Activated T-cell treated with anti-CD3 and anti-CD28 coated beads, Interleukin-2, amount 50 U/mL, for 72 hours (primary cell): ENCODE results near the gene VKORC1L1. TPM values are rescaled to one million over a fixed set of nuclear protein-coding genes. Genes with fewer than 3 reads are reported as not detected.
"Not testable (repeated sequence)": the region's sequence is repeated elsewhere in the genome, so short reads cannot be mapped to it uniquely, and the experiment has no call there.

Source experiments
- ATAC-seq, 2 donors: fragments of 150-1000 bp; cut with Tn5 transposase; replicated peaks in 1 of 2; 2 replicates each; pipeline ENCODE4 v1.10.0; 2021; ENCODE audit warnings: moderate library complexity in 2 of 2, mild to moderate bottlenecking in 1 of 2
- DNase-seq, 2 donors: peaks; one replicate each; pipeline ENCODE4 v3.0.0; 2021 to 2022; ENCODE audit warnings: mixed read lengths in 1 of 2
- H3K27ac Mint-ChIP-seq: one replicate; pipeline ENCODE4 v1.8.0; 2022; ENCODE audit warnings: mild to moderate bottlenecking, moderate library complexity, mixed read lengths
- H3K27me3 Mint-ChIP-seq: one replicate; pipeline ENCODE4 v1.8.0; 2022; ENCODE audit warnings: low read depth, mixed read lengths
- H3K36me3 Mint-ChIP-seq, 2 donors: one replicate each; pipeline ENCODE4 v1.8.0; 2022; ENCODE audit warnings: mixed read lengths in 2 of 2, mild to moderate bottlenecking in 1 of 2; ENCODE audit not compliant: insufficient read depth in 2 of 2
- H3K4me1 Mint-ChIP-seq: one replicate; pipeline ENCODE4 v1.8.0; 2022; ENCODE audit warnings: low read depth, mixed read lengths
- H3K4me3 Mint-ChIP-seq, 2 donors: one replicate each; pipeline ENCODE4 v1.8.0; 2022; ENCODE audit warnings: mild to moderate bottlenecking in 2 of 2, mixed read lengths in 2 of 2, moderate library complexity in 2 of 2
- H3K9me3 Mint-ChIP-seq, 2 donors: one replicate each; pipeline ENCODE4 v1.8.0; 2022; ENCODE audit warnings: mixed read lengths in 2 of 2
- total RNA-seq, 2 donors: library from RNA; stranded (reverse); gene quantifications; one replicate each; pipeline ENCODE4 v1.2.3, GENCODE V29; 2022

Gene VKORC1L1
- total RNA-seq, 2 donors from 2014 or later: 13.1 to 14.1 TPM

DNA sequence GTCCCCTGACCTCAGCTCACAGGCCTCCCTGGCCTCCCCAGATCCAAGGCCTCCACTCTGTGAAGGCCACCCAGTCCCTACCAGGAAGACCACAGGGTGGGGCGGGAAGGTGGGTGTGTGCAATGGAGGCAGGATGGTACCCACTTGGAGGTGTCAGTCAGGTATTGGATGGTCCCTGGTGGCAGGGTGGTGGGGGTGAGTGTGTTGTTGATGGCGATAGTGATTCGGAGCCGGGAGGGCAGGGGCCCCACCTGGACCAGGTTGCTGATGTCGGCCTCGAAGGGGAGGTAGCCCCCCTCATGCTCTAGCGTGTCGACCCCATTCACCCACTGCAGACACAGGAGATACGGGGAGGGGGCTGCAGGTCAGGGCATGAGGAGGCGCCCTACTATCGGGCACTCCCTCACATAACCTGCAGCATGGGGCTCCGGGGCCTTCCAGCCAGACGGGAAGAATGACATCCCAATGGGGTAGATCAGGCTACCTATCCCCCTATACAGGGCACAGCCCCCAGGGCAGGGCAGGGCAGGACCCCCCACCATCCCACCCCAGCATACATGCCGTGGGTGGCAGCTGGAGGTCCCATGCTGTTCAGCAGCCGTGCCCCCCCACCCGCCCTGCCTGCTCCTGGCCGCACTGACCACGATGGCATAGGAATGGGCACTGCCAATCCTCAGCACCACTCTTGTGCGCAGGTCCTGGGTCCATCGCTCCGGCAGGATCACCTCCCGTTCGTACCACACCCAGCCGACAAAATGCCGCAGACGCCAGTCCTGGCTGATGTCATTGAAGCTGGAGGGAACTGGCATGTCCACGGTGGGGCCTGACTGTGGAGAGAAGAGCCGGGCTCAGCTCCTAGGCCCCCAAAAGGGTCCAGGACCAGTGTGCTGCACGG lies 107.0 kb downstream of the VKORC1L1 start:
- Mint-ChIP-seq H3K4me3 (peak overlapping the region in 1 of 2 donors; percentile 85), H3K27ac (no peak overlapping the region), H3K27me3 (no peaks in the 10 kb centered on the region), H3K4me1 (peaks cover 10% of the 10 kb centered on the region), H3K36me3 (peaks cover 1 to 2% of the 10 kb centered on the region in 2 donors), H3K9me3 (no peaks in the 10 kb centered on the region)
- ATAC-seq: no peak
- no peak for DNase-seq

DNA sequence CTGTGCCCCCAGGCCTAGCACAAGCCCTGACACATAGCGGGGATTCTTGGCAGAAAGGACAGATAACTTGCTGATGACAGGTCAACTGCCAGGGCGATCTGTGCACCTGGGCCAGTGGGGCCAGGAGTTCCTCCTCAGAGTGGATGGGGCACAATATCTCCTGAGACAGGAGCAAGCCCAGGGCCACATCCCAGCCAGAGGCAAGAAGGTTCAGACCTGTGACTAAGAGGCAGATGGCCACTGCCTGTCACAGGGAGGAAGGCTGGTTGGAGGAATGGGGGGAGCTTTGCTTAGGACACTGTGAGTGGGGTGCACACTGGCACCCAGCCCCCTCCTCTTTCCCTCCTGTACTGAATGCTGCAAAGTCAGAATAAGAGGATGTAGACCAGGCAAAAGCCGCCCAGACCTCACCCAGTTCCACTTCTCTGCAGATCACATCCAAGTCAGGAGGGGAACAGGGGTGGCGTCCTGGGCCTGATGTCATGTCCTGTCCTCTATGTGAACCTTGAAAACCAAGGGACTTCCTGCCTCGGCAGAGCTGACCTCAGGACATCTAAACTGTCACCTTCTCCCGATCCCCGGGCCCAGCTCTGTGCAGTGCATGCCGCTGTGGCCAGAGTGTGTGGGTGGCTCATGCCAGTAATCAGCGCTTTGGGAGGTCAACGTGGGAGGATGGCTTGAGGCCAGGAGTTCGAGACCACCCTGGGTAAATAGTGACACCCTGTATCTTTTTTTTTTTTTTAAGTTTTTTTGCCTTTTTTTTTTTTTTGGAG lies 107.8 kb downstream of the VKORC1L1 start:
- Mint-ChIP-seq H3K4me1 (peaks cover 10% of the 10 kb centered on the region), H3K4me3 (peak overlapping the region; percentile 85), H3K9me3 (no peaks in the 10 kb centered on the region), H3K36me3 (peaks cover 1 to 2% of the 10 kb centered on the region in 2 donors), H3K27me3 (no peaks in the 10 kb centered on the region), H3K27ac (peak overlapping the region; percentile 70)
- DNase-seq: peak; percentile 49 to 67
- ATAC-seq: peak; percentile 54 to 79

- H3K9me3 Mint-ChIP-seq: no peaks in the 10 kb centered on the region
- peak; percentile 93 to 94 for ATAC-seq
These were observed 109.3 kb downstream of the VKORC1L1 start, which contains the start of gene GUSB for GRCh38 chr7:65981965-65982792. TSS of gene GUSB (minus strand) at chr7:65982213. CDS start at chr7:65982183, 30 bp downstream.

GRCh38 chr7:65983965-65984658 lies 111.2 kb downstream of the VKORC1L1 start:
- H3K9me3 Mint-ChIP-seq: no peaks in the 10 kb centered on the region
- H3K27me3 Mint-ChIP-seq: no peaks in the 10 kb centered on the region
- ATAC-seq (no peak), DNase-seq (no peak)
- H3K4me3 Mint-ChIP-seq: no peak overlapping the region
- H3K4me1 Mint-ChIP-seq: peaks cover 10% of the 10 kb centered on the region
- no peaks in the 10 kb centered on the region for H3K36me3 Mint-ChIP-seq
- no peak overlapping the region for H3K27ac Mint-ChIP-seq

More at GRCh38 chr7:65981965-65982792, 109.3 kb downstream of the VKORC1L1 start, which contains the start of gene GUSB:
- Mint-ChIP-seq H3K36me3 (no peaks in the 10 kb centered on the region), H3K4me3 (peak within 1 kb of the TSS; percentile 85), H3K4me1 (peaks cover 10% of the 10 kb centered on the region), H3K27ac (peak within 1 kb of the TSS; percentile 70), H3K27me3 (no peaks in the 10 kb centered on the region)
- DNase-seq: peak; percentile 94

GRCh38 chr7:65988084-65988483 lies 115.2 kb downstream of the VKORC1L1 start:
- no peaks in the 10 kb centered on the region for H3K4me1 Mint-ChIP-seq
- H3K4me3 Mint-ChIP-seq: no peak overlapping the region
- no peak overlapping the region for H3K27ac Mint-ChIP-seq
- ATAC-seq (no peak), DNase-seq (no peak)
- no peaks in the 10 kb centered on the region for H3K9me3 Mint-ChIP-seq
- no peaks in the 10 kb centered on the region for H3K27me3 Mint-ChIP-seq
- no peaks in the 10 kb centered on the region for H3K36me3 Mint-ChIP-seq

- ATAC-seq, H3K27me3 Mint-ChIP-seq, H3K27ac Mint-ChIP-seq, H3K4me1 Mint-ChIP-seq, H3K36me3 Mint-ChIP-seq, H3K4me3 Mint-ChIP-seq, H3K9me3 Mint-ChIP-seq, DNase-seq: not testable (repeated sequence)
These were observed 115.6 kb downstream of the VKORC1L1 start for GRCh38 chr7:65988503-65988902.

- Mint-ChIP-seq H3K27me3 (no peaks in the 10 kb centered on the region), H3K36me3 (no peaks in the 10 kb centered on the region), H3K9me3 (no peaks in the 10 kb centered on the region), H3K4me3 (no peak overlapping the region), H3K4me1 (no peaks in the 10 kb centered on the region), H3K27ac (no peak overlapping the region)
- DNase-seq: no peak
- no peak for ATAC-seq
These were observed 116.8 kb downstream of the VKORC1L1 start for GRCh38 chr7:65989694-65990080.

- ATAC-seq, DNase-seq, H3K27ac Mint-ChIP-seq, H3K36me3 Mint-ChIP-seq, H3K4me1 Mint-ChIP-seq, H3K27me3 Mint-ChIP-seq, H3K9me3 Mint-ChIP-seq, H3K4me3 Mint-ChIP-seq: not testable (repeated sequence)
These were observed 119.0 kb downstream of the VKORC1L1 start for GRCh38 chr7:65991829-65992228.

DNA sequence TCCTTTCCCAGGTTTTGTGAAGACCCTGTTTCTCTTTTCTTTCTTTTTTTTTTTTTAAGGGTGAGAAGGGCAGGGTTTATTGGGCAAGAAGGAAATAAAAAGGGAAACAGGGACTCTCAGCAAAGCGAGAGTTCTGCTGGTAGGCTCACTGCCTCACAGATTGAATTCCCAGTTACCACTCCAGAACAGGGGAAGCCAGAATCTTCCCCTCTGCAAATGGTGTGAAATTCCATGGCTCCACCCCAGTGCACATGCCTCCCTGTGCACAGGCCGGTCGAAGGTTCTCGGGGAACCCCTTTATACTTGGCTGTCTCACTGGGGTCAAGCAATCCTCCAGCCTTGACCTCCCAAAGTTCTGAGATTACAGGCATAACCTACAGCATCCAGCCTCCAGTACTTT lies 119.7 kb downstream of the VKORC1L1 start:
- Mint-ChIP-seq H3K4me3 (no peak overlapping the region), H3K9me3 (no peaks in the 10 kb centered on the region), H3K27me3 (no peaks in the 10 kb centered on the region), H3K27ac (no peak overlapping the region), H3K36me3 (no peaks in the 10 kb centered on the region), H3K4me1 (no peaks in the 10 kb centered on the region)
- DNase-seq: no peak
- ATAC-seq: no peak

DNA sequence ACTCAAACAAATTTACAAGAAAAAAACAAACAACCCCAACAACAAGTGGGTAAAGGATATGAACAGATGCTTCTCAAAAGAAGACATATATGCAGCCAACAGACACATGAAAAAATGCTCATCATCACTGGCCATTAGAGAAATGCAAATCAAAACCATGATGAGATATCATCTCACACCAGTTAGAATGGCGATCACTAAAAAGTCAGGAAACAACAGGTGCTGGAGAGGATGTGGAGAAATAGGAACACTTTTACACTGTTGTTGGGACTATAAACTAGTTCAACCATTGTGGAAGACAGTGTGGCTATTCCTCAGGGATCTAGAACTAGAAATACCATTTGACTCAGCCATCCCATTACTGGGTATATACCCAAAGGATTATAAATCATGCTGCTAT lies 122.1 kb downstream of the VKORC1L1 start:
- not testable (repeated sequence) for H3K27me3 Mint-ChIP-seq, ATAC-seq, H3K4me1 Mint-ChIP-seq, H3K36me3 Mint-ChIP-seq, DNase-seq, H3K4me3 Mint-ChIP-seq, H3K9me3 Mint-ChIP-seq, H3K27ac Mint-ChIP-seq

DNA sequence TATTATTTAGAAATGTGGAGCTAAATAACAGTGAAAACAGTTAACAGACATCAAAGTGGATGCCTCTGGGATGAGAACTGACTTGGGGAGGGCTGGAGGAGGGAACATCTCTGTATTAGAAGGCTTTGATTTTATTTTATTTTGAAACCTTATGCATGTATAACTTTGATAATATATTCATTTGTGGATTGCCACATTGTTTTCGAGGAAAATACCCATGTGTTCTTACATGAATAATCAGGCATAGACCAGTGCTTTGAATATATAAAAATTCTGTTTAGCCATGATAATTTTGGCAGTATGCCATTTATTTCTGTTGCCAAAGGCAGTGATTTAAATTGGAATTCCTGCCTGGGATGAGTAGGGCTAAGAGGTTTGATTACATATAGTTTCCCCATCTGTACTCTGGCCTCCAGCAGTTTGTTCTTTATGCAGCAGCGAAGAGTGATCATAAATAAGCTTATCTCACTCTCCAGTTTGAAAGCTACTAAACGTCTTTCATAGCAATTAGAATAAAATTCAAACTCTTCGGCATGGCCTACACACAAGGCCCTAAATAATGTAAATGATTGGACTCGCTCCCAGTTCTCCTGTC lies 128.0 kb downstream of the VKORC1L1 start:
- not testable (repeated sequence) for H3K27me3 Mint-ChIP-seq, ATAC-seq, H3K4me3 Mint-ChIP-seq, H3K9me3 Mint-ChIP-seq, H3K36me3 Mint-ChIP-seq, H3K4me1 Mint-ChIP-seq, H3K27ac Mint-ChIP-seq, DNase-seq

DNA sequence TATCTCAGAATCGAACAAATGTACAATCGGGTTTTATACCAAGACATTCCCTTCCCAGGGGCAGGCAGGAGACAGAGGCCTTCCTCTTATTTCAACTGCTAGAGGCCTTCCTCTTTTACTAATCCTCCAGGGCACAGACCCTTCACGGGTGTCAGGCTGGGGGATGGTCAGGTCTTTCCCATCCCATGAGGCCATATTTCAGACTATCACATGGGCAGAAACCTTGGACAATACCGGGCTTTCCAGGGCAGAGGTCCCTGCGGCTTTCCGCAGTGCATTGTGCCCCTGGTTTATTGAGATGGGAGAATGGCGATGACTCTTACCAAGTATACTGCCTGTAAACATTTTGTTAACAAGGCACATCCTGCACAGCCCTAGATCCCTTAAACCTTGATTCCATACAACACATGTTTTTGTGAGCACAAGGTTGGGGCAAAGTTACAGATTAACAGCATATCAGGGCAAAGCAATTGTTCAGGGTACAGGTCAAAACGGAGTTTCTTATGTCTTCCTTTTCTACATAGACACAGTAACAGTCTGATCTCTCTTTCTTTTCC lies 132.3 kb downstream of the VKORC1L1 start:
- H3K27ac Mint-ChIP-seq, H3K4me1 Mint-ChIP-seq, H3K27me3 Mint-ChIP-seq, H3K36me3 Mint-ChIP-seq, H3K4me3 Mint-ChIP-seq, ATAC-seq, DNase-seq, H3K9me3 Mint-ChIP-seq: not testable (repeated sequence)
